ENCODE data around the gene RPL4.

- no peak for TF ChIP-seq EZH2phosphoT487 (IDR thresholded peaks at IDR 0.05; ENCODE audit: borderline replicate concordance, low read length)
- no peak for TF ChIP-seq CTCF (conservative IDR thresholded peaks at IDR 0.05; ENCODE audit: low read depth, low read length)
- TF ChIP-seq EZH2 (IDR thresholded peaks at IDR 0.05; ENCODE audit: low read length, unreplicated experiment), result no peak
Observed at GRCh38 chr15:66480267-66480666, 24.4 kb downstream of the RPL4 start.
